HepG2 (cell line): ENCODE results near the gene PCYT2. TPM values are rescaled to one million over a fixed set of nuclear protein-coding genes. Genes with fewer than 3 reads are reported as not detected.

Experiments
- DBP ChIP-seq: sonication (generic); formaldehyde crosslinking; IDR thresholded peaks from 2 replicates; pipeline ENCODE4 v1.4.0; 2020; ENCODE audit warnings: missing genetic modification reagents; ENCODE audit errors: not compliant biosample characterization
- DNMT1 ChIP-seq: sonication (generic); formaldehyde crosslinking; IDR thresholded peaks from 2 replicates; pipeline ENCODE4 v1.5.1; 2020; ENCODE audit warnings: mild to moderate bottlenecking, missing genetic modification reagents
- HIC2 ChIP-seq: sonication (generic); formaldehyde crosslinking; IDR thresholded peaks from 2 replicates; pipeline ENCODE4 v1.9.0; 2022; ENCODE audit warnings: low read depth, missing genetic modification reagents
- HMGXB4 ChIP-seq, 2 experiments: sonication (generic) in 1 of 2; formaldehyde crosslinking in 1 of 2; IDR thresholded peaks; 2 replicates each; pipeline versions ENCODE4 v1.4.0 to v1.6.1; 2018 to 2020; ENCODE audit warnings: missing genetic modification reagents in 2 of 2, borderline replicate concordance in 1 of 2, low read depth in 1 of 2, mild to moderate bottlenecking in 1 of 2, missing biosample characterization in 1 of 2
- KDM4B ChIP-seq: sonication (generic); formaldehyde crosslinking; IDR thresholded peaks from 2 replicates; pipeline ENCODE4 v1.4.0; 2020; ENCODE audit warnings: missing genetic modification reagents
- ZC3H13 ChIP-seq: sonication (generic); formaldehyde crosslinking; IDR thresholded peaks from 2 replicates; pipeline ENCODE4 v1.8.1; 2023; ENCODE audit warnings: mild to moderate bottlenecking, missing genetic modification reagents, moderate library complexity
- ZNF207 ChIP-seq: fragments of 450-650 bp; IDR thresholded peaks from 2 replicates; pipeline ENCODE4 v1.6.1; 2016; ENCODE audit warnings: antibody characterized with exemption, borderline replicate concordance
- ZNF280B ChIP-seq: sonication (generic); formaldehyde crosslinking; IDR thresholded peaks from 2 replicates; pipeline ENCODE4 v1.5.0; 2020; ENCODE audit warnings: missing genetic modification reagents, mild to moderate bottlenecking, borderline replicate concordance
- ZNF512B ChIP-seq: sonication (generic); formaldehyde crosslinking; IDR thresholded peaks from 2 replicates; pipeline ENCODE4 v1.5.1; 2020; ENCODE audit warnings: missing genetic modification reagents, mild to moderate bottlenecking, borderline replicate concordance
- ZNF577 ChIP-seq: sonication (generic); formaldehyde crosslinking; IDR thresholded peaks from 2 replicates; pipeline ENCODE4 v1.4.0; 2020; ENCODE audit warnings: mild to moderate bottlenecking, low read depth, missing genetic modification reagents, borderline replicate concordance
- ZNF660 ChIP-seq: sonication (generic); formaldehyde crosslinking; IDR thresholded peaks from 2 replicates; pipeline ENCODE4 v1.5.1; 2020; ENCODE audit warnings: mild to moderate bottlenecking, low read depth, missing genetic modification reagents, borderline replicate concordance
- ZNF678 ChIP-seq: sonication (generic); formaldehyde crosslinking; IDR thresholded peaks from 2 replicates; pipeline ENCODE4 v1.4.0; 2020; ENCODE audit warnings: mild to moderate bottlenecking, missing genetic modification reagents
- ZNF737 ChIP-seq: sonication (generic); formaldehyde crosslinking; IDR thresholded peaks from 2 replicates; pipeline ENCODE4 v1.5.0; 2020; ENCODE audit warnings: missing genetic modification reagents, mild to moderate bottlenecking, borderline replicate concordance
- ZNF773 ChIP-seq: sonication (generic); formaldehyde crosslinking; IDR thresholded peaks from 2 replicates; pipeline ENCODE4 v1.4.0; 2020; ENCODE audit warnings: missing genetic modification reagents, borderline replicate concordance
- polyA plus RNA-seq, 8 experiments: library from polyadenylated mRNA; depleted of rRNA in 3 of 8; stranded (reverse) in 7 of 8; unstranded in 1 of 8; fragments of >200 nt; fragmentation: Illumina TruSeq in 4 of 8; extraction: Trizol in 4 of 8; gene quantifications; 2 replicates each; pipeline versions ENCODE4 v1.2.1 to v1.2.3, GENCODE V29; 2011 to 2016; ENCODE audit warnings: low read depth in 4 of 8, missing spikeins in 1 of 8, mixed read lengths in 1 of 8; ENCODE audit not compliant: insufficient read depth in 1 of 8
- total RNA-seq, 5 experiments: library from RNA; depleted of rRNA; stranded (reverse); fragments of >200 nt; fragmentation: Illumina TruSeq; extraction: Trizol; gene quantifications; 2 replicates each; pipeline ENCODE4 v1.2.3, GENCODE V29; 2016; ENCODE audit warnings: low read depth in 1 of 5

PCYT2 gene
- total and polyA plus RNA-seq, 2 of the 13 experiments (the other 11 are each of a cell fraction or from before 2014, with no cell fraction given), result 147 to 297 TPM

GRCh38 chr17:81902653-81903414 lies 8.4 kb downstream of the PCYT2 start (continued):
- TF ChIP-seq DBP (no peak), ZNF773 (peak; percentile 18; the same call in 1 of the 2 replicates), DNMT1 (CRISPR knock-in tag) (peak; percentile 94), ZNF577 (CRISPR knock-in tag) (no peak), HMGXB4 (CRISPR knock-in tag; IDR thresholded peaks at IDR 0.05; ENCODE audit: borderline replicate concordance in 1 of 2, low read depth in 1 of 2) (no peak), ZNF207 (no peak), ZNF660 (CRISPR knock-in tag) (no peak), KDM4B (no peak), ZNF280B (0 out of 2 replicates have a peak, but pooled peaks have one; percentile 50), ZC3H13 (CRISPR knock-in tag) (peak; percentile 96), ZNF737 (CRISPR knock-in tag) (no peak), ZNF512B (CRISPR knock-in tag) (no peak), HIC2 (CRISPR knock-in tag) (no peak; the same call in 1 of the 2 replicates), ZNF678 (CRISPR knock-in tag) (no peak)
